EH (cell line): Measurements from ENCODE around the gene TMEM120B.
"Not testable (repeated sequence)": the region's sequence is repeated elsewhere in the genome, so short reads cannot be mapped to it uniquely, and the experiment has no call there.

Experiments
- DNase-seq: peaks from one replicate; pipeline ENCODE4 v3.0.0-alpha.2; 2015; ENCODE audit warnings: low read depth

The TMEM120B gene

GRCh38 chr12:121774968-121775474 is 62.5 kb downstream of the TMEM120B start:
- no peak for DNase-seq

GRCh38 chr12:121775501-121775900 is 62.9 kb downstream of the TMEM120B start:
- no peak for DNase-seq

GRCh38 chr12:121776190-121777098 is 63.9 kb downstream of the TMEM120B start:
- peak; percentile 60 for DNase-seq

GRCh38 chr12:121778567-121779421 is 66.2 kb downstream of the TMEM120B start:
- no peak for DNase-seq

GRCh38 chr12:121779422-121779895 is 66.9 kb downstream of the TMEM120B start:
- no peak for DNase-seq

- no peak for DNase-seq
These were observed 67.9 kb downstream of the TMEM120B start for GRCh38 chr12:121780429-121780828.

GRCh38 chr12:121781484-121781997 is 69.0 kb downstream of the TMEM120B start:
- no peak for DNase-seq

GRCh38 chr12:121781998-121782979 is 69.7 kb downstream of the TMEM120B start:
- peak; percentile 49 for DNase-seq

- DNase-seq: no peak
These were observed 71.2 kb downstream of the TMEM120B start for GRCh38 chr12:121783766-121784165.

GRCh38 chr12:121784460-121784859 is 71.9 kb downstream of the TMEM120B start:
- DNase-seq: peak; percentile 92

- peak; percentile 96 for DNase-seq
These were observed 73.9 kb downstream of the TMEM120B start for GRCh38 chr12:121786440-121786825.

GRCh38 chr12:121787063-121788025 is 74.8 kb downstream of the TMEM120B start:
- no peak for DNase-seq

- no peak for DNase-seq
These were observed 75.7 kb downstream of the TMEM120B start for GRCh38 chr12:121788176-121788818.

GRCh38 chr12:121789233-121789781 is 76.8 kb downstream of the TMEM120B start:
- DNase-seq: no peak

GRCh38 chr12:121789800-121790728 is 77.5 kb downstream of the TMEM120B start:
- peak; percentile 35 for DNase-seq

GRCh38 chr12:121790785-121791184 is 78.2 kb downstream of the TMEM120B start:
- not testable (repeated sequence) for DNase-seq

GRCh38 chr12:121791671-121792551 is 79.4 kb downstream of the TMEM120B start:
- DNase-seq: no peak
